Measurements from ENCODE around the gene FHIT.

The FHIT gene

GRCh38 chr3:60160822-60161748, 1090.2 kb downstream of the FHIT start:
- no peak for DNase-seq (ENCODE audit: low read depth)

- no peak for DNase-seq (ENCODE audit: low read depth)
Measured at GRCh38 chr3:60160111-60160821, 1091.0 kb downstream of the FHIT start.

DNA sequence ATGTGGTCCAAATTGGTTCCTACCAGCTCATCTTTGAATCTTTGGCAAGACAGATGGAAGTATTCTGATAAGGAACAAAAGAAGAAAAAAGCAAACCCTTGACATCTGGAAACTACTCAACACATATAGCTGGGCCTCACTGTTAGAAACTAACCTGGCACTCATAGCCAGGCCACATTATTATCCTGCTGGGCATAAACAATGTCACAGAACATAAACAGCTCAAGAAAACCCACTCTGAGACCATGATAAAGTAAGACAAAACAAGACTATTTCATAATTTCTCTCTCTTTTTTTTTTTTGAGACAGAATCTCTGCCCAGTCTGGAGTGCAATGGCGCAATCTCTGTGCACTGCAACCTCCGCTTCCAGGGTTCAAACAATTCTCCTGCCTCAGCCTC, 1093.2 kb downstream of the FHIT start:
- DNase-seq (ENCODE audit: low read depth), result no peak

DNA sequence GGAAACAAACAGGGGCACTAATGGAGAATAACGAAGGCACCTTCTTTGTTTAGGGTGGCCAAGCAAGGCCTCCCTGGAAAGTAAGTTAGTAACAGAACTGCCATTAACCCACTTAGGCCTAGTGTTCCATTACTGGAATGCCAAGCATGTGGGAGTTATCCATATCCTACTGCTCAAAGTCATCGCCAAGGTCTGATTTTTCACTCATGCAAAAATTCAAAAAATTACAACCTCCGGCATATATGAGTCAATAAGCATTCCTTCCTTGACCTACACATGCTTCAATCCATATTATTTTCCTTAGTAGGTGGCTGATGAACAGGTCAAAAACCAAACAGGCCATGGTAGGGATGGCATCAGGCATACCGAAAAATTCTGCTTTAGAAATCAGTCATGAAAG, 1097.2 kb downstream of the FHIT start:
- DNase-seq (ENCODE audit: low read depth), result no peak

GRCh38 chr3:60153221-60153999, 1097.8 kb downstream of the FHIT start:
- DNase-seq (ENCODE audit: low read depth), result no peak

GRCh38 chr3:60149501-60149900, 1101.8 kb downstream of the FHIT start:
- no peak for DNase-seq (ENCODE audit: low read depth)

DNA sequence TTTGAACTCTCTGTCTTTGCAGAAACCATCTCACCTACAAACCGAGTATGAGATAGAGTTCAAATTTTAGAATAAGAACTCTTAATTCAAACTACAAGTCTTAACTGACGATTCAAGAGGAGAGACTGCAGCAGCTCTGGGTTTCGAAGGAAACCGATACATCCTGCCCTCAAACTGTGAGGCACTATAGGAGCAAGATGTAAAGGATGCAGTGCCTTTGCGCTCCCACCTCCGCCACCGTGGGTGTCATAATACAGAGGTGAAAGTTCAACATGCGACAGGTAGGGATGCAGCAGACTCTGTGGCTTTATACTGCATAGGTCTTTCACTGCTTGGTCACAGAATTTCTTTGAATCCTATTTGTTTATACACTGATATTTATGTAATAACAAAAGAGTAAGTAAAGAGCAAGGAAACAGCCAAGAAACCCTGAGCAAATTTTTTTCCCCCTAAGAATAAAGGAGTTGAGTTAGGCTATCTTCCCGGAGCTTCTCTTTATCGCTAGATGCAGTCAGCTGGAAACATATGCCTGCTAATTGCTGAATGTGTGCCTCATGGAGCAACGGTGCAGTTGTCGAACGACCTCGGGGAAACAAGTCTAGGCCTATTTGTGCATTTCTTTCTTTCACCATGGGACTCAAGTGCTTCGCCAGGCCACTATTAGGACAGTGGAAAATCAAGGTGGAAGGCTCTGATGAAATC, 1103.9 kb downstream of the FHIT start:
- DNase-seq (ENCODE audit: low read depth), result no peak

GRCh38 chr3:60146121-60146520, 1105.1 kb downstream of the FHIT start:
- DNase-seq (ENCODE audit: low read depth), result no peak

DNA sequence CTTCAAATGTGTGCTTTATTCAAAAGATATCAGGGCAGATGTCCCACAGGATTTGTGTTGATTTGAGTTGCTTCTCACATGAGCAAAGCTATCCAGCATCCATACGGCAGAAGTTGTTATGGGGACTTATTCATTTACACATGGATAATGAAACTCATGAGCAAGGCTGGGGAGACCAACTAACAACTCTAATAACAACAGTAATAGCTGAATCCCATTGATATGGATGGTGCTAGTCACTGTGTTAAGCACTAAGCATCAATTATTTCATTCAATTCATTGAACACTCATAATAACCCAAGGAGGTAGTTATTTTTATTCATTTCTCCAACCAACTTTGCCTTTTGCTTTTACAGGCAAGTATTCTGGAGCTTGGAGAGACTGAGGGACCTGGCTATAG, 1107.2 kb downstream of the FHIT start:
- DNase-seq (ENCODE audit: low read depth), result no peak

GRCh38 chr3:60142009-60142408, 1109.2 kb downstream of the FHIT start:
- no peak for DNase-seq (ENCODE audit: low read depth)

GRCh38 chr3:60140160-60140559, 1111.1 kb downstream of the FHIT start:
- DNase-seq (ENCODE audit: low read depth), result no peak

DNA sequence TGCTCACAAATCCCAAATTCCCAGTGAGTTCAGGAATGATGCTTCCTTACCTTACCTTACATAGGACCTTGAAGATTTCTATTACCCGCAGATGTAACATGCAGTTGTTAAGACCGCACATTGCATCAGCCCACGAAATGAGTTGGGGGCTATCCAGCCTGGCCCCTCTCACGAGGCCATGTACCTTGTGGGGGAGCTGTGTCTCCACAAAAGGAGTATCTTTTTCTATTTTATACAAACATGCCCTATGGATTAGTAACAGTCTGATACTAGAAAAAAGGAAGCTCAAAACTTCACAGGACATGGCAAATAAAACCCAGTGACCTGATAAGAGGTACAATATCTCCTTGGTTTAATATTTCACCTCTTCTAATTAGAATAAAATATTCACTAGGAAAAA, 1114.7 kb downstream of the FHIT start:
- no peak for DNase-seq (ENCODE audit: low read depth)

- no peak for DNase-seq (ENCODE audit: low read depth)
Measured at GRCh38 chr3:60135474-60135873, 1115.8 kb downstream of the FHIT start.

GRCh38 chr3:60133269-60134162, 1117.7 kb downstream of the FHIT start:
- DNase-seq (ENCODE audit: low read depth), result no peak

DNA sequence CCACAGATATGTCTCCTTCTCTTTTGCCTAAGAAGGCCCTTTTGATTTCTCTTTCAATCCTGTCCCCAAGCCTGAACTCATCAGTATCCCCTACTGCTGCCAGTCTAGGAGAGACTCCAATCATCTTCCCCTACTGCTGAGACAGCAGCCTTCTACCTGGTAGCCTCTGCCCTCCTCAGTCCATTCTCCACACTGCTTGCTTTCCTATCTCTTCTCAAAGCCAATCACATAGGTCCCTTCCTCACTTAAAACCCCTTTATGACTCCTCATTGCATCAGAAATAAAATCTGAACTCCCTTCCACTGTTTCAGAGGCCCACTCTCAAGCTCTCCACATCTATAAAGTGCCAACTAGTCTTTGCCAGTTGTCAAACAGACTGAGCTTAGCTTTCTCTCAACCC, 1119.6 kb downstream of the FHIT start:
- no peak for DNase-seq (ENCODE audit: low read depth)

GRCh38 chr3:60126511-60127304, 1124.5 kb downstream of the FHIT start:
- no peak for DNase-seq (ENCODE audit: low read depth)

GRCh38 chr3:60125686-60126085, 1125.6 kb downstream of the FHIT start:
- DNase-seq (ENCODE audit: low read depth), result no peak

DNA sequence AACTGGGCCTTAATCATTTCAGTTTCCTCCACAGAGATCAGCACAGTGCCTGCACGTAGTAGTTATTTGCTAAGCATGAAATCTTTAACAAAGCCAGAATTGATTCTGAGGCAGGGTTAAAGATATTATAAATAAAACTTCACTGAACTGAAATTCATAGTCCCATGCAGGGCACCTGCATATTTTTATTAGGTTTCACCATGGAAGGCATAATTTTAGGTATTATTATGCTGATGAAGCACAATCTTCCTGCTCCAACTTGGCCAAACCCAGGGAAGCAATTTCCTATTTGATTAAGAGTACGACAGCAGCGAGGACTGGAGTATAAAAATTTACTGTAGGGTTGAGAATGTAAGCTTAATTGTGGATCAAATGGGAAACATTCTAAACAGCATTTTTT, 1131.0 kb downstream of the FHIT start:
- no peak for DNase-seq (ENCODE audit: low read depth)

DNA sequence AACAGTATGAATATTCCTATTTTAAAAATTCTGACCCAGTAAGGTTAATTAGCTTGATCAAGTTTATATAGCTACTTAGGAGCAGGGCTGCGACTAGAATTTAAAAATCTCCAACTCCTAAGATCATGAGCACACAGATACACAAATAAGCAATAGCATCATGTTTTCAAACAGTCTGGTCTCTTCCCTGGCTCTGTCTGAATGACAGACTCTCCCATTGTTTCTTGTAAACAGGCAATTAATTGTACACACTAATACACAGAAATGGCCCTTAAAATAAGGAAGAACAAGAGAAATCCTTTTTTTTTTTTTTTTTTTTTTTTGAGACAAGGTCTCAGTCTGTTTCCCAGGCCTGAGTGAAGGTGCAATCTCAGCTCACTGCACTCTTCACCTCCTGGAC, 1137.1 kb downstream of the FHIT start:
- no peak for DNase-seq (ENCODE audit: low read depth)

DNA sequence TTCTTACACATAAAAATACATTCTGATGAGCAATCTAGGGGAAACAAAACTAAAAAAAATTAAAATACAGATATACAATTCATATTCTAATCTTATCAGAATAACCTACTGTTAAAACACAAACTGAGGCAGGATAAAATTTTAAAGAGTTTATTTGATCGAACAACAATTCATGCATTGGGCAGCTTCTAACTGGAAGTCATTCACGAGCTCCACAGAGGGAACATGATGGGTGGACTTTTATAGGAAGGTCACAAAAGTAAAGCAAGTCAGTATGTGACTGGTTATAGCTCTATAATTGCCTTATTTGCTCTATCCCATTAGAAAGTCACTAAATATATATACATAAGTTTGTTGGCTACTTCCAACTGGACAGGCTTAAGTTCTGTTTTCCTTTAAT, 1144.0 kb downstream of the FHIT start:
- DNase-seq (ENCODE audit: low read depth), result no peak
